ENCODE data around the gene RBP5.

- TF ChIP-seq CTCF (IDR thresholded peaks at IDR 0.05) = no peak
- TF ChIP-seq POLR2A (IDR thresholded peaks at IDR 0.05) = no peak
- TF ChIP-seq EP300 (IDR thresholded peaks at IDR 0.05) = no peak
Observed at GRCh38 chr12:7118881-7119280, 9.8 kb downstream of the RBP5 start.
